Measurements from ENCODE around the gene TBC1D22B.

TBC1D22B gene

DNA sequence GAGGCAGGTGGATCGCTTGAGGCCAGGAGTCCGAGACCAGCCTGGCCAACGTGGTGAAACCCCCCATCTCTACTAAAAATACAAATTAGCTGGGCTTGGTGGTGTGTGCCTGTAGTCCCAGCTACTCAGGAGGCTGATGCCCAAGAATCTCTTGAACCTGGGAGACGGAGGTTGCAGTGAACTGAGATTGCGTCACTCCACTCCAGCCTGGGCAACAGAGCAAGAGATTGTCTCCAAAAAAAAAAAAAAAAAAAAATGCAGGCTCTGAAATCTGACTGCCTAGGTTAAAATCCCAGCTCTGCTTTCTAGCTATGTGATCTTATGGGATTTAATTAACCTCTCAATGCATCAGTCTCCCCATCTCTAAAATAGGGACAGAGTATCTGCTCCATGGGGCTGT, 3.6 kb downstream of the TBC1D22B start:
- no peak overlapping the region for H3K4me3 ChIP-seq (ENCODE audit: low read depth, low read length)
- no peak for DNase-seq (ENCODE audit: low read depth, low spot score)
- in situ Hi-C loops (cut with HindIII; ENCODE audit: low sequenced_read_pairs) = no loop called here
- TF ChIP-seq, protein P1, sequence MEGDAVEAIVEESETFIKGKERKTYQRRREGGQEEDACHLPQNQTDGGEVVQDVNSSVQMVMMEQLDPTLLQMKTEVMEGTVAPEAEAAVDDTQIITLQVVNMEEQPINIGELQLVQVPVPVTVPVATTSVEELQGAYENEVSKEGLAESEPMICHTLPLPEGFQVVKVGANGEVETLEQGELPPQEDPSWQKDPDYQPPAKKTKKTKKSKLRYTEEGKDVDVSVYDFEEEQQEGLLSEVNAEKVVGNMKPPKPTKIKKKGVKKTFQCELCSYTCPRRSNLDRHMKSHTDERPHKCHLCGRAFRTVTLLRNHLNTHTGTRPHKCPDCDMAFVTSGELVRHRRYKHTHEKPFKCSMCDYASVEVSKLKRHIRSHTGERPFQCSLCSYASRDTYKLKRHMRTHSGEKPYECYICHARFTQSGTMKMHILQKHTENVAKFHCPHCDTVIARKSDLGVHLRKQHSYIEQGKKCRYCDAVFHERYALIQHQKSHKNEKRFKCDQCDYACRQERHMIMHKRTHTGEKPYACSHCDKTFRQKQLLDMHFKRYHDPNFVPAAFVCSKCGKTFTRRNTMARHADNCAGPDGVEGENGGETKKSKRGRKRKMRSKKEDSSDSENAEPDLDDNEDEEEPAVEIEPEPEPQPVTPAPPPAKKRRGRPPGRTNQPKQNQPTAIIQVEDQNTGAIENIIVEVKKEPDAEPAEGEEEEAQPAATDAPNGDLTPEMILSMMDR (IDR thresholded peaks at IDR 0.05; ENCODE audit: low read depth, low read length) = no peak

- no peak overlapping the region for H3K4me3 ChIP-seq (ENCODE audit: low read depth, low read length)
- TF ChIP-seq, protein P1 (IDR thresholded peaks at IDR 0.05; ENCODE audit: low read depth, low read length) = no peak
- in situ Hi-C loops (cut with HindIII; ENCODE audit: low sequenced_read_pairs) = no loop called here
- no peak for DNase-seq (ENCODE audit: low read depth, low spot score)
Observed at GRCh38 chr6:37262446-37263026, 5.0 kb downstream of the TBC1D22B start.

- no peak overlapping the region for H3K4me3 ChIP-seq (ENCODE audit: low read depth, low read length)
- in situ Hi-C loops (cut with HindIII; ENCODE audit: low sequenced_read_pairs) = no loop called here
- TF ChIP-seq, protein P1 (IDR thresholded peaks at IDR 0.05; ENCODE audit: low read depth, low read length) = no peak
- no peak for DNase-seq (ENCODE audit: low read depth, low spot score)
Observed at GRCh38 chr6:37265001-37265400, 7.4 kb downstream of the TBC1D22B start.

- no peak overlapping the region for H3K4me3 ChIP-seq (ENCODE audit: low read depth, low read length)
- TF ChIP-seq, protein P1 (IDR thresholded peaks at IDR 0.05; ENCODE audit: low read depth, low read length) = no peak
- DNase-seq (ENCODE audit: low read depth, low spot score) = no peak
- in situ Hi-C loops (cut with HindIII; ENCODE audit: low sequenced_read_pairs) = no loop called here
Observed at GRCh38 chr6:37265860-37266259, 8.3 kb downstream of the TBC1D22B start.

DNA sequence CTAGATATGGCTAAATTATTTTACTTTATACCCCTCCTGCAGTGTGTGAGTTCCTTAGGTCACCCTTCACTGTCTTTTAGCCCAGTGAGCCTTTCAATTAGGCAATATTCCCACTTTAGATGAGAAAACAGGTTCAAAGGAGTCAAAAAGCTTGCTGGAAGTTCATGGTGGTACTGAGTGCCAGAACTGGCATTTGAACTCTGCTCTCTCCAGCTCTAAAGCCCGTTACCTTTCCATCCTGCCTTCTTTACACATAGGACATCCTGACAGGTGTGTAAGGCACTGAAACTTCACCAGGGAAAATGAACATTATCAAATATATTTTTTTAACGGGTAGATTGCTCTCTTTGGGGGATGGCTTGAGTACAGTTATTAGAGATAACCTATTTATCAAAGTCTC, 11.5 kb downstream of the TBC1D22B start:
- no peak overlapping the region for H3K4me3 ChIP-seq (ENCODE audit: low read depth, low read length)
- DNase-seq (ENCODE audit: low read depth, low spot score) = no peak
- TF ChIP-seq, protein P1 (IDR thresholded peaks at IDR 0.05; ENCODE audit: low read depth, low read length) = no peak
- in situ Hi-C loops (cut with HindIII; ENCODE audit: low sequenced_read_pairs) = no loop called here

- TF ChIP-seq, protein P1 (IDR thresholded peaks at IDR 0.05; ENCODE audit: low read depth, low read length) = no peak
Observed at GRCh38 chr6:37272834-37273566, 15.4 kb downstream of the TBC1D22B start.

More at GRCh38 chr6:37272834-37273566, 15.4 kb downstream of the TBC1D22B start:
- in situ Hi-C loops (cut with HindIII; ENCODE audit: low sequenced_read_pairs) = no loop called here
- DNase-seq (ENCODE audit: low read depth, low spot score) = no peak
- H3K4me3 ChIP-seq (ENCODE audit: low read depth, low read length) = no peak overlapping the region

Measured in astrocyte of the spinal cord (primary cell).